ENCODE data around the gene LRRC23.
A peak's percentile ranks its signal among the peaks of the same experiment; 100 is the strongest.
"Not testable (repeated sequence)": the region's sequence is repeated elsewhere in the genome, so short reads cannot be mapped to it uniquely, and the experiment has no call there.

Gene LRRC23

DNA sequence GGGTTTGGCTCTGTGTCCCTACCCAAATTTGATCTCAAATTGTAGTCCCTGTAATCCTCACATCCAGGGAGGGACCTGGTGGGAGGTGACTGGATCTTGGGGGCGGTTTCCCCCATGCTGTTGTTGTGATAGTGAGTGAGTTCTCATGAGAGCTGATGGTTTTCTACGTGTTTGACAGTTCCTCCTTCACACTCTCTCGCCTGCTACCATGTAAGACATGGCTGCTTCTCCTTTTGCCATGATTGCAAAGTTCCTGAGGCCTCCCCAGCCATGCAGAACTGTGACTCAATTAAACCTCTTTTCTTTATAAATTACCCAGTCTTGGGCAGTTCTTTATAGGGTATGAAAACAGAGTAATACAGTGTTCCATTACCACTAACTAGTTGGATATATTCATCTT is 10.3 kb upstream of the LRRC23 start:
- DNase-seq (ENCODE audit: low read depth, low spot score): no peak
- H3K4me3 ChIP-seq (ENCODE audit: low read length): no peak overlapping the region

DNA sequence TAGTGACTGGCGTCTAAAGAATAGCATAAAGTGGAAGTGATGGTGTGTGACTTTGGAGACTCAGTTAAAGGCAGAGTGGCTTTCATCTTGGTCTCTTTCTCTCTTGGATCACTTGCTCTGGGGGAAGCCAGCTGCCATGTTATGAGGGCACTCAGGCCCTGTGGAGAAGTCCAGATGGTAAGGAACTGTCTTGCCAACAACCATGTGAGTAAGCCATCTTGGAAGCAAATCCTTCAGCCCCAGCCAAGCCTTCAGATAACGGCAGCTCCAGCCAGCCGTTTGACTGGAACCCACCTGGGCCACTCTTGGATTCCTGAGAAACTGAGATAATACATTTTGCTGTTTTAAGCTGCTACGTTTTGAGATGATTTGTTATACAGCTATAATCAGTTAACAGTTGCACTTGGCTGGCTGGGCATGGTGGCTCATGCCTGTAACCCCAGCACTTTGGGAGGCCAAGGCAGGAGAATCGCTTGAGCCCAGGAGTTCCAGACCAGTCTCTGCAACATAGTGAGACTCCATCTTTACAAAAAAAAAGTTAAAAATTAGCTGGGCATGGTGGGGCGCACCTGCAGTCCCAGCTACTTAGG is 7.7 kb upstream of the LRRC23 start:
- no peak overlapping the region for H3K4me3 ChIP-seq (ENCODE audit: low read length)
- no peak for DNase-seq (ENCODE audit: low read depth, low spot score)

DNA sequence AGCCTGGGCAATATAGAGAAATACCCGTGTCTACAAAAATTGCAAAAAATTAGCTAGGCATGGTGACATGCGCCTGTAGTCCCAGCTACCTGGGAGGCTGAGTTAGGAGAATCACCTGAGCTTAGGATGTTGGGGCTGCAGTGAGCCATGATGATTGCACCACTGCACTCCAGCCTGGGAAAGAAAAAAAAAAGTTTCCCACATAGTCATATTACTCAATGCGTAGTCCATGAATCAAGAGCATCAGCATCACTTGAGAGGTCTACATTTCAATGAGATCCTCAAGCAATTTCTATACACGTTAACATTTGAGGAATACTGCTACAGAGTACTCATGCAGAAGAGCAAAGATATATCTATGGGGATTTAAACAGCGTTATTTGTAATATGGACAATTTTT is 5.2 kb upstream of the LRRC23 start:
- no peak for DNase-seq (ENCODE audit: low read depth, low spot score)
- H3K4me3 ChIP-seq (ENCODE audit: low read length): no peak overlapping the region

DNA sequence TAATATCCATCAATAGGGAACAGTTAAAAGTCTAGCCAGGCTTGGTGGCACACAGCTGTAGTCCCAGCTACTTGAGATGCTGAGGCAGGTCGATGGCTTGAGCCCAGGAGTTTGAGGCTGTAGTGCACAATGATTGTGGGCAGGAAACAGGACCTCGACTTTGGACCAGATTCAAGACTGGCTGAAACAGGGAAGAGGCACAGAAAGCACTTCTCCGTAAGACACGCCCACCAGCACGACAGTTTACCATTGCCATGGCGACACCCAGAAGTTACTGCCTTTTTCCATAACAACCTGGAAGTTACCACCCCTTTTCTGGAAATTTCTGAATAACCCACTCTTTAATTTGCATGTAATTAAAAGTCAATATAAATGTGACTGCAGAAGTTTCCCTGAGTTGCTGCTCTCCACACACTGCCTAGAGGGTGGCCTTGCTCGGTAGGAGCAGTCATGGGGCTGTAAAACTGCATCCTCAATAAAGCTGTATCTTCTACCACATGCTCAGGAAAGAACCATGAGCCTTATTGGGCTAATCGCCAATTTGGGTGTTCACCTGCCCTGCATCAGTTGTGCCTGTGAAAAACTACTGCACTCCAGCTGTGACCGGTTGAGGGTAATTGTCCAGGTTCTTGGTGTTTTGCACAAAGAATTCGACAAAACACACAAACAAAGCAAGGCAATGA is 4.6 kb upstream of the LRRC23 start:
- no peak overlapping the region for H3K4me3 ChIP-seq (ENCODE audit: low read length)
- no peak for DNase-seq (ENCODE audit: low read depth, low spot score)

DNA sequence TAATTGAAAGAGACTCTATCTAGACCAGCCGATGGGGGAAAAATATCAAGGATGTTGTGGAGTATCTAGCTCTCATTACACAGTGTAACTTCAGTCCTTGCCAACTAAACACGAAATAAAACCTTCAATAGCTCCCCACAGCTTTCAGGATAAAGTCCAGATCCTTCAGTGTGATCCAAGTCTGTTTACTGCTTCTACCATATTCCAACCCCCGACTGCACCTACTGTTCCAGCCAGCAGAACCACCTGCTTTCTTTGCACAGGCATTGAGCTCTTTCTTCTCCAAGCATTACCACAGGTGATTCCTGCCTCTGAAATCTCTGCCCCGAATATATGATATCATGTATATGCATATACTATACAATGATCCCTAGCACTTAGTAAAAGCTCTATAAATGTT is 2.2 kb upstream of the LRRC23 start:
- no peak overlapping the region for H3K4me3 ChIP-seq (ENCODE audit: low read length)
- no peak for DNase-seq (ENCODE audit: low read depth, low spot score)

DNA sequence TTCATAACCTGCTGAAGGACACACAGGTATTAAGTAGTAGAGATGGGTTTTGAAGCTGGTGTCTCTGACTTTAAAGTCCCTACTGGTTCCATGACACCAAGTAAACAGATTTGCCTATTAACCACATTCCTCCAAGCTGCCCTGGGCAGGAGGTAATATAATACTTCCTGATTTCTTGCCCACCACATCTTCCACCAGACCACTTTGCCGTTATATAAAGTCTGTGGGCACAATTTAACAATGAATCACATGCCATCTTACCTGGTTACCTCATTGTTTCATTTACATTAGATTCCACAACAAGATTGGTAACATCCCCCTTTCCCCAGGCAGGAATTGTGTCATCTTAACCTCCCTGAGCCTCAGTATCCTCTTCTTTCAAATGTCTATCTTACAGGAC is 900 bp upstream of the LRRC23 start:
- DNase-seq (ENCODE audit: low read depth, low spot score): no peak
- H3K4me3 ChIP-seq (ENCODE audit: low read length): no peak overlapping the region

DNA sequence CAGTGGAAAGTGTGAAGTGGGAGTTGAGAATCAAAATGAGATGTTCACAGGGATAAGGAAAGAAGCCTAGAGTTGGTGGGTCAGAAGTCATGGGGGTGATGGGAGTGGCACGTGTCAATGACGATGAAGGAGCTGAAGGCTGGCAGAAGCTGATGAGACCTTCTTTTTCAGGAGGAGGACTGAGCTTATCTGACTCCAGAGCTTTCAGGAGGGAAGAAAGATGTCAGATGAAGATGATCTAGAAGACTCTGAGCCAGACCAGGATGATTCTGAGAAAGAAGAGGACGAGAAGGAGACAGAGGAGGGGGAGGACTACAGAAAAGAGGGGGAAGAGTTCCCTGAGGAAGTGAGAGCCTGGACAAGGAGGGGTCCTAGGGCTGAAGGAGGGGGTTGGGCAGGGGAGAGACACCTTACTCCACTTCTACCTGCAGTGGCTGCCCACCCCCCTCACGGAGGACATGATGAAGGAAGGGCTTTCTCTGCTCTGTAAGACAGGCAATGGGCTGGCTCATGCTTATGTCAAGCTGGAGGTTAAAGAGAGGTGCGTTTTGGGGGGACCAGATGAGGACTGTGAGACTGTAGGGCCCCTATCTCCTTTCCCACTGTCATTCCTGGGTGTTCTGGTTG is 905 bp downstream of the LRRC23 start:
- H3K4me3 ChIP-seq (ENCODE audit: low read length): peak overlapping the region; percentile 90

DNA sequence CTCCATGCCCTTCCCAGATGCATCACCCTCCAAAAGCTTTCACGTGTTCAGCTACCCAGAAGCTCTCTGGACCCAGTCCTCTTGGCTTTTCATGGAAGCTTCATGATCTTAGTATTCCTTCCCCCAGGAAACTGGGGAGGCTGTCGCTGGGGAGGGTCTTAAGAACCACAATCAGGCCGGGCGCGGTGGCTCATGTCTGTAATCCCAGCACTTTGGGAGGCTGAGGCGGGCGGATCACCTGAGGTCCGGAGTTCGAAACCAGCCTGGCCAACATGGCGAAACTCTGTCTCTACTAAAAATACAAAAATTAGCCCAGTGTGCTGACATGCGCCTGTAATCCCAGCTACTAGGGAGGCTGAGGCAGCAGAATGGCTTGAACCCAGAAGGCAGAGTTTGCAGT is 3.5 kb downstream of the LRRC23 start:
- not testable (repeated sequence) for H3K4me3 ChIP-seq (ENCODE audit: low read length); DNase-seq (ENCODE audit: low read depth, low spot score)

More for the DNA sequence above, 905 bp downstream of the LRRC23 start:
- no peak for DNase-seq (ENCODE audit: low read depth, low spot score)

DNA sequence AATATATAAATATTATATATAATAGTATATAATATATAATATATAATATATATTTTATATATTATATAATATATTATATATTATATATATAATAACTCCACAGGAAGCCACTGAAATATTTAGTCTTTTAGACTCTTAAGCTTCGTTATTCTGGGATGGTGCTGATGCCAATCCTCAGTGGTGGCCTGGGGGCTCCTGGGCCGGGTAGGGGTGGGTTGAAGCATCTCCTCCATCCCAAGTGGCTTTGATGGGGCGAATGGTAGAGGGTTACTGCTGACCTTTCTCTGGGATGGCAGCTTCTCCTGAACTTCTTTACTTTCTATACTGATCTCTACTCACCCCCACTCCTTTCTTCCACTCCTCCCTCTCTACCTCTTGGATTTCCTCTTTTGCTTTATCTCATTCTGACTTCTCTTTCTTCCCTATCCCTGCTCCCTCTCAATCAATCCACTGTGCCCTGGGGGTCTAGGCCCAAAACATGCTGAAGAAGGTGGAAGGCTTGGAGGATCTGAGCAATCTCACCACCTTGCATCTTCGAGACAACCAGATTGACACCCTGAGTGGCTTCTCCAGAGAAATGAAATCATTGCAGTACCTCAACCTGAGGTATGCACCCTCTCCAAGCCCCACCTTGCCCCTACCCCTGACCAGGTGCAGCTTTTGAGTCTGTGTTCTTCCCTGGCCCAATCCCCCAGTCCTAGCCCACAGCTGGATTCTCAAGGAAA is 5.0 kb downstream of the LRRC23 start:
- no peak for DNase-seq (ENCODE audit: low read depth, low spot score)
- no peak overlapping the region for H3K4me3 ChIP-seq (ENCODE audit: low read length)

DNA sequence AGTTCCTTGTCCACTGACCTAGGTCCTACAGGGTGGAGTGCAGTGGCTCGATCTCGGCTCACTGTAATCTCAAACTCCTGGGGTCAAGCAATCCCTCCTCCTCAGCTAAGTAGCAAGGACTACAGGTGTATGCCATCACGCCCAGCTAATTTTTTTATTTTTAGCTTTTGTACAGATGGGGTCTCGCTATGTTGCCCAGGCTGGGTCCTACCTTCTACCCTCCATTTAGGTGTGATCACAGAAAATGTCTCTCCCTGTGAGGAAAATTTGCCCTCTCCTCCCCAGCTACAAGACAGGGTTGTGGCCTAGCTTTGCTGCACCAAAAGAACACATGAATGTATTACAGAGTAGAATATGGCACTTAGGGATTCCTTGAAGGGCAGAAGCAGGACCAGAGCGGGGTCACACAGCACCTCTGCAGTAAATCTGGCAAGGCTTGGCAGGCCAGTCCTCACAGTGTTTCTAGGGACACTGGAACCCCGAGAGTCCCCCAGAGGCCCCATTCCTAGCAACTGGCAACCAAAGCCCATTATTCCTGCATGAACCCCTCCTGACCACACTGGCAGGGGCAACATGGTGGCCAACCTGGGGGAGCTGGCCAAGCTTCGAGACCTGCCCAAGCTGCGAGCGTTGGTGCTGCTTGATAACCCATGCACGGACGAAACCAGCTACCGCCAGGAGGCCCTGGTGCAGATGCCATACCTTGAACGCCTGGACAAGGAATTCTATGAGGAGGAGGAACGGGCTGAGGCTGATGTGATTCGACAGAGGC is 7.7 kb downstream of the LRRC23 start:
- no peak overlapping the region for H3K4me3 ChIP-seq (ENCODE audit: low read length)
- no peak for DNase-seq (ENCODE audit: low read depth, low spot score)

DNA sequence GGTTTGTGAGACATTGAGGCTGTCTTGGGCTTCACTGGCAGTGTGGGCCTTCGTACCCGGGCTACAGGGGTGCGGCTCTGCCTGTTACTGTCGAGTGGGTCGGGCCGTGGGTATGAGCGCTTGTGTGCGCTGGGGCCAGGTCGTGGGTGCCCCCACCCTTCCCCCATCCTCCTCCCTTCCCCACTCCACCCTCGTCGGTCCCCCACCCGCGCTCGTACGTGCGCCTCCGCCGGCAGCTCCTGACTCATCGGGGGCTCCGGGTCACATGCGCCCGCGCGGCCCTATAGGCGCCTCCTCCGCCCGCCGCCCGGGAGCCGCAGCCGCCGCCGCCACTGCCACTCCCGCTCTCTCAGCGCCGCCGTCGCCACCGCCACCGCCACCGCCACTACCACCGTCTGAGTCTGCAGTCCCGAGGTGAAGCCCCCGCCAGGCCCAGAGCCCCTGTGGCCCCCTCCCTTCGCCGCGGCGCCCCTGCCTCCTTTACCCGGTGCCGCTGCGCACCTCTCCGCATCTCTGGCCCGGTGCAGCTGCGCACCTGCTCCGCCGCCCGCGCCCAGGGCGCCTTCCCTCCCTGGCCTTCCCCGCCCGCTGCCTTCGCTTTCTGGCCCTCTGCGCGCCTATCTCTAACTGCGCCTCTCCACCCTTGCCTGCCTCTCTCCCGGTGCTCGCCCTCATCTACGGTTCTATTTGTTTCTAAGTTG is 9.8 kb downstream of the LRRC23 start, which contains the start of gene ENO2:
Gene ENO2, plus strand, starts transcription at position 335 of the 701 bp plus-strand sequence. CDS start 1,253 bp downstream, outside the sequence.
- H3K4me3 ChIP-seq (ENCODE audit: low read length): peak within 1 kb of the TSS; percentile 78
- no peak for DNase-seq (ENCODE audit: low read depth, low spot score)

DNA sequence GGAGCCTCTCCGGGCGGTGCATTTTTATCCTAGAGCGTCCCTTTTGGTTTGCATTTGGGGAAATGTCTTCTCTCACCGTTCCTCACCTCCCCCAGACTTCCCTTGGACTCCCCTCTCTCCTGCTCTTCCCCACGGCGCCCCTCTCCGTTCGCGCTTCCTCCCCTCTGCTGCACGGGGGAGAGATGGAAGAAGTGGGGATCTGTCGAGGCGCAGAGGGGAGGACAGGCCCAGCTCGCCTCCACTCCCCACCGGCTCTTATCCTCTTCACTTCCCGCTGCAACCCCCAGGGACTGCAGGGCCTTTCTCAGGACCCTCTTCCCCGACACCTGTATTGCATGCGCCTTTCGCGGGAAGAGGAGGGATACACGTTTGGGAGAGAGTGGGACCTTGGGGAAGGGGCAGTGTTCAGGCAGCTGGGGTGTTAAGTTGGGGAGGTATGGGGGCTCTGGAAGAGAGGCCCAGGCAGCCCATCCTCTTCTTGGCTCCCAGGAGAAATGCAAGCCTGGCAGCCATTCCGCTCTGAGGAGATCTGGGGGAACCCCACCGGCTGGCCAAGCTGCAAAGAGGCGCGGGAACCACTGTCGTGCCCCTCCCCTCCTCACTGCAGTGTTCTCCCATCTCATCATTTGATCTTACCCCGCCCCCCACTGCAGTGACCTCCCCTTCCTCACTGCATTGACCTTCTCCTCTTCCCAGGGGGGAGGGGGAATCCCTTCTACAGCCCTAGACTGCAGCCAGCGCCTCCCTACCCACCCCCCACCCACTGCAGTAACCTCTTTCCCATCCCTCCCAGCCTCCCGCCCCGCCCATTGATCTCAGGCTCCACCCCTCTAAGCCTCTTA is 10.5 kb downstream of the LRRC23 start:
- no peak for DNase-seq (ENCODE audit: low read depth, low spot score)

DNA sequence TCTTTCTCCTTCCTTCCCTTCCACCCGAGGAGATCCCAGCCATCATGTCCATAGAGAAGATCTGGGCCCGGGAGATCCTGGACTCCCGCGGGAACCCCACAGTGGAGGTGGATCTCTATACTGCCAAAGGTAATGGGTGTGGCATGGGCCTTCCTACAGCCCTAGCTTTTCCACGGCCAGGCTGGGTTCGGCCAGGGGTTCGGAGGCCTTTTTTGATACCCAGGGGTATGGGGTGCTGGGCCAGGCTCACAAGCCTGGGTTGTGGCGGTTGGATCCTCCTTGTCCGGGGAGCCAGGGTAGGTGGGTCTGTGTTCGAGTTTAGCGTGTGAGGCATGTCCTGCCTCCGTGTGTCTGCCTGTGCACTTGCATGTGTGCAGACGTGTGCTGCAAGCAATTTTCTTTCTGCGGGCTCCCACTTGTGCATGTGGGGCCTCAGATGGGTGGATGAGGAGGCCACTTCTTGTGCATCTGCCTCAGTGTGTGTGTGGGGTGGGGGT is 11.2 kb downstream of the LRRC23 start:
- no peak overlapping the region for H3K4me3 ChIP-seq (ENCODE audit: low read length)

More for the DNA sequence above, 10.5 kb downstream of the LRRC23 start:
- peak overlapping the region; percentile 78 for H3K4me3 ChIP-seq (ENCODE audit: low read length)

DNA sequence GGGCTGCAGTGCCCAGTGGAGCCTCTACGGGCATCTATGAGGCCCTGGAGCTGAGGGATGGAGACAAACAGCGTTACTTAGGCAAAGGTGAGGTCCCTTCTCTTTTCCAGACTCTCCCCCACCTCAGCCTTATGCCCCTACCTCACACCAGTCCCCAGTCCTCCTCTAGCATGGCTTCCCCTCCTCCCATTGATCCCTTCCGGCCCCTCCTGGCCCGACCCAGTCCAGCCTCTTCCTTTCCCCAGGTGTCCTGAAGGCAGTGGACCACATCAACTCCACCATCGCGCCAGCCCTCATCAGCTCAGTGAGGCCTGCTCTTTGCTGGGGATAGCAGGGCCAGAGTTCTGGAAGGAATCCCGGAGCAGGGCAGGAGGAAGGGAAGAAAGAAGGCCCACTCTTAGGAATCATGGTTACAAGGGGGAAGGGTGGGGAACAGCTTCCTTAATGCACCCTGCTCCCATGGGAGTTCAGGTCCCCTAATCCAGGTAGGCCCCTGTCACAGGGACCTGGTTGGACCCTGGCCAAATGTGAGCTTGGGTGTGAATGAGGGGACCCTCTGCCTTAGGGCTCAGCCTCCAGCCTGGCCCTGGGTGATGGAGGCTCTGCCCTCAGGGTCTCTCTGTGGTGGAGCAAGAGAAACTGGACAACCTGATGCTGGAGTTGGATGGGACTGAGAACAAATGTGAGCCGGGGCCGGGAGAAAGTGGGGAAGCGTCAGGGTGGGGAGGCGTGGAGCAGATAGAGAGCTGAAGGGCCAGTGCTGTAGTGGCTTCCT is 12.0 kb downstream of the LRRC23 start:
- DNase-seq (ENCODE audit: low read depth, low spot score): no peak
- H3K4me3 ChIP-seq (ENCODE audit: low read length): no peak overlapping the region

More for the DNA sequence above, 11.2 kb downstream of the LRRC23 start:
- DNase-seq (ENCODE audit: low read depth, low spot score): no peak

DNA sequence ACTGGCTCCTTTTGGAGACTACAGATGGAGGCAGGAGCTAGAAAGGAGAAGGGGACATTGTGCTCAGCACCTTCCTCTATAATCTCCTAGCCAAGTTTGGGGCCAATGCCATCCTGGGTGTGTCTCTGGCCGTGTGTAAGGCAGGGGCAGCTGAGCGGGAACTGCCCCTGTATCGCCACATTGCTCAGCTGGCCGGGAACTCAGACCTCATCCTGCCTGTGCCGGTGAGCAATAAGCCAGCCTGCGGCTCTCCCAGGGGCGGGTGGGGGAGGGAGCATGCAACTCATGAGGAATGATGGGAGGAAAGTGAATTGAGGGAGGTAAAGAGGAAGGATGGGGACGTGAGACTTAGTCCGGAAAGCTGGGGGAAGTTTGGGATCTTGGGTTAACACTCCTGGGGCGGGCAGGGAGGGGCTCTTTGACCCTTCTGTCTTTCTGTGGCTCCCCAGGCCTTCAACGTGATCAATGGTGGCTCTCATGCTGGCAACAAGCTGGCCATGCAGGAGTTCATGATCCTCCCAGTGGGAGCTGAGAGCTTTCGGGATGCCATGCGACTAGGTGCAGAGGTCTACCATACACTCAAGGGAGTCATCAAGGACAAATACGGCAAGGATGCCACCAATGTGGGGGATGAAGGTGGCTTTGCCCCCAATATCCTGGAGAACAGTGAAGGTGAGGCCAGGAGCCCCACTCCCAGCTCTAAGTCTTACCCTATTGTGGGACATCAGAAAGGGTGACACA is 13.0 kb downstream of the LRRC23 start:
- H3K4me3 ChIP-seq (ENCODE audit: low read length): no peak overlapping the region
- no peak for DNase-seq (ENCODE audit: low read depth, low spot score)

DNA sequence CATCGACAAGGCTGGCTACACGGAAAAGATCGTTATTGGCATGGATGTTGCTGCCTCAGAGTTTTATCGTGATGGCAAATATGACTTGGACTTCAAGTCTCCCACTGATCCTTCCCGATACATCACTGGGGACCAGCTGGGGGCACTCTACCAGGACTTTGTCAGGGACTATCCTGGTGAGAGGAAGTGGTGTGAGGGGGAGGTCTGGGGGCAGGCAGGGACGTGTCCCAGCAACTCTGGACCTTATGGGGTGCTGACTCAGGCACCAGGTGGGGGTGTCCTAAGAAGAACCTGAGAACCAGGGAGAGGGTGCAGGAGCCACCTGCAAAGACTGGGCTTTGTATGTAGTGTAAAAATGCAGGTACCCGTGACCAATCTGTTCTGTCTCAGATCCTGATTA is 15.0 kb downstream of the LRRC23 start:
- no peak overlapping the region for H3K4me3 ChIP-seq (ENCODE audit: low read length)
- no peak for DNase-seq (ENCODE audit: low read depth, low spot score)
